GM12864 (cell line): Measurements from ENCODE around the gene EPHB2.

Source experiments
- DNase-seq: peaks from one replicate; pipeline ENCODE4 v3.0.0-alpha.2; 2011; ENCODE audit warnings: low read depth
- H3K4me3 ChIP-seq: 2 replicates; pipeline ENCODE4 v1.5.1; 2011; ENCODE audit warnings: mild to moderate bottlenecking, low read depth, low read length, control low read depth
- CTCF ChIP-seq: IDR thresholded peaks from 2 replicates; pipeline ENCODE4 v1.5.1; 2011; ENCODE audit warnings: low read depth, mild to moderate bottlenecking, moderate library complexity, low read length, control low read depth, inconsistent platforms; ENCODE audit errors: missing control alignments

EPHB2 gene

GRCh38 chr1:22914633-22915217 lies 204.1 kb downstream of the EPHB2 start:
- no peak for TF ChIP-seq CTCF
- no peak for DNase-seq
- H3K4me3 ChIP-seq, result no peak overlapping the region

GRCh38 chr1:22915231-22915630 lies 204.6 kb downstream of the EPHB2 start:
- H3K4me3 ChIP-seq, result no peak overlapping the region
- TF ChIP-seq CTCF, result no peak
- DNase-seq, result no peak

DNA sequence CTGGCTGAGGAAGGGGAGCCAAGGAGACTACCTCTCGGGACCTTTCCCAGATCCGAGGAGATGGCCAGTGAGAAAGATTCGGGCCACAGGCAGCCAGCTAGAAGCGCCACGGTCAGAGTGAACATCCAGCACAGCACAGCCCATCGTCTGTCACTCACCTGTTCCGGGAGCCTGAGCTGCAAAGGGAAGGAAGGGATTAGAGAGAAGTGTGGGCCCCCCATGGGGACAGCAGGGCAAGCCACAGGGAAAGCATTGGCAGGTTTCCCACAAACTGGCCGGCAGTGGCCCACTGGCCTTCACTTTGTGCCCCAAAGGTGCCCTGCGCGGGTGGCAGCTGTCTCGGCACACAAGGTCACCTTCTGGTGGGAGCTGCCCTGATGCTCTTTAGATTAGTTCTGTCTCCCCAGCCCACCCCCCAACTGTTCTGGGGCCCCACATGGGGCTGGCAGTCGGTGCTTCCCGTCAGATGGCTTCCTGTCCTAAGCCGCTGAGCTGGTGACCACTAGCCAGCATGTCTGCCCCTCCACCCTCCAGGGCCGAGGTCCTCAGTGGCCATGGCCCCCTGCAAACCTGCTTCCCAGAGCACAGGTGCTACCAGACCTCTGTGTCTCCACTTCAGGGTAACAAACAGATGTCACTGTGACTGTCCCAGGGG lies 205.3 kb downstream of the EPHB2 start:
- no peak for DNase-seq
- no peak overlapping the region for H3K4me3 ChIP-seq
- TF ChIP-seq CTCF, result no peak

GRCh38 chr1:22916471-22916820 lies 205.8 kb downstream of the EPHB2 start:
- H3K4me3 ChIP-seq, result no peak overlapping the region

DNA sequence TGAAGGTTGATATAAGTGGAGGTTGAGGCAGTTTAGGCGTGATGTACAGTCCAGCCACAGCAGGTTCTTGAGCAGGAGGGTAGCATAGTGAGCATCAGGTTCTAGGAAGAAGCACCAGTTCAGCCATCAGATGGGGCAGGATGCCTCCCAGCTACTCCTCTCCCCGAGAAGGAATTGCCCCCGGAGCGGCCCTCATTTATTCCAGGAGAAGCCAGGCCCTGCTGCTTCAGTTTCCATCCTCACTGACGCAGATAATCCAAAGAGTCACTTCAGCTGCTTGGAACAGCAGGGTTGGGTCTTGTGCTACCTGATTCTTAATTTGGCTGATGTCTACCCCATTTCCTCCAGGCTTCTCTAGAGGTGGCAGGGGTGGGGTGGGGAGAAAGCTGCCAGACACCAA lies 207.3 kb downstream of the EPHB2 start:
- no peak for DNase-seq
- H3K4me3 ChIP-seq, result no peak overlapping the region
- TF ChIP-seq CTCF, result no peak

More at GRCh38 chr1:22916471-22916820, 205.8 kb downstream of the EPHB2 start:
- DNase-seq, result no peak
- TF ChIP-seq CTCF, result no peak

DNA sequence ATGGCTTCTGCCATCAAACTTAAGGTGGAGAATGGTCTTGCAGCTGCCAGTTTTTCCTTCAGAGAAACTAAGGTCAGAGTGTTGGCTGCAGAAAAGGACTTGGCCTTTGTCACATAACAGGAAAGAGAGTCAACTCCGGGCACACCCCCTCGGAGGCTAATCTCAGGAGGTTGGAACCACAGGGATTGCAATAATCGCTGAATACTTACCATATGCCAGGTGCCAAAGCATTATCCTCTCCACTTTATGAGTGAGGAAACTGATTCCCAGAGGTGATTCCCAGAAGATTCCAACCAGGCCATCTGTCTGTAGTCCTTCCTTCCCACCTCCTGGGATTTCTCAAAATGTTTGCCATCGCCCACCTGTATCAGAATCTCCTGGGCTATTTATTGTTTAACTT lies 208.0 kb downstream of the EPHB2 start:
- TF ChIP-seq CTCF, result no peak
- no peak for DNase-seq
- no peak overlapping the region for H3K4me3 ChIP-seq
